HCT116 (cell line): Measurements from ENCODE around the gene NHSL1. TPM values are rescaled to one million over a fixed set of nuclear protein-coding genes. Genes with fewer than 3 reads are reported as not detected.

Experiments
- ATAC-seq: fragments of 200-7000 bp; cut with Tn5 transposase; 2 replicates; pipeline ENCODE4 v1.9.1; 2020; ENCODE audit warnings: mild to moderate bottlenecking, moderate library complexity
- BruUV-seq: library from RNA; stranded (reverse); fragments of 400-500 nt; replicated peaks from 2 replicates; lab custom pipeline; 2021; lab: Mats Ljungman, UMichigan
- CTCF ChIA-PET: fragments of 300-600 bp; sonication (Branson Sonifier 250); formaldehyde crosslinking; loops from one replicate; lab custom pipeline; 2021; ENCODE audit warnings: antibody characterized with exemption; lab: Charles Lee
- POLR2A ChIA-PET: fragments of 300-600, 350-600 bp; sonication (Branson Sonifier 250); formaldehyde crosslinking; loops from one replicate; lab custom pipeline; 2021; ENCODE audit warnings: antibody characterized with exemption; lab: Charles Lee
- RAD21 ChIA-PET, 2 experiments: fragments of 300-600 bp; sonication (Branson Sonifier 250); formaldehyde crosslinking; loops; one replicate each; lab custom pipeline; 2023; ENCODE audit warnings: low total read pairs in 2 of 2; ENCODE audit not compliant: uncharacterized antibody in 2 of 2, unreplicated experiment in 2 of 2, low non-redundant PET in 1 of 2; lab: Charles Lee
- DNase-seq: peaks from one replicate; pipeline ENCODE4 v3.0.0-alpha.2; 2010; ENCODE audit warnings: low read depth, low spot score
- H2AFZ ChIP-seq: fragments of 200-600 bp; shearing (Covaris generic), sonication (generic); 2 replicates; pipeline ENCODE4 v1.6.1; 2017; ENCODE audit warnings: low read depth, mixed run types, mixed read lengths, antibody characterized with exemption, low read length; ENCODE audit not compliant: poor library complexity, severe bottlenecking
- H3K27ac ChIP-seq: 2 replicates; pipeline ENCODE4 v1.5.1; 2012; ENCODE audit warnings: low read depth, low read length
- H3K27me3 ChIP-seq: fragments of 200-600 bp; sonication (generic); 2 replicates; pipeline ENCODE4 v1.6.1; 2016; ENCODE audit warnings: mixed run types, low read length, mixed read lengths; ENCODE audit not compliant: insufficient read depth
- H3K36me3 ChIP-seq, 2 experiments: fragments of 200-500 bp in 1 of 2; fragments of 200-600 bp in 1 of 2; sonication (Bioruptor generic) in 1 of 2; sonication (generic) in 1 of 2; 2 replicates each; pipeline versions ENCODE4 v1.5.1 to v1.6.1; 2014 to 2016; ENCODE audit warnings: low read length in 2 of 2, inconsistent platforms in 1 of 2, mixed read lengths in 1 of 2, mixed run types in 1 of 2; ENCODE audit not compliant: insufficient read depth in 2 of 2, control insufficient read depth in 1 of 2
- H3K4me1 ChIP-seq, 2 experiments: fragments of 200-600 bp in 1 of 2; sonication (generic) in 1 of 2; 2 replicates each; pipeline versions ENCODE4 v1.5.1 to v1.6.1; 2012 to 2017; ENCODE audit warnings: low read length in 2 of 2, inconsistent platforms in 1 of 2, mild to moderate bottlenecking in 1 of 2, mixed read lengths in 1 of 2, mixed run types in 1 of 2, moderate library complexity in 1 of 2; ENCODE audit not compliant: insufficient read depth in 2 of 2, control insufficient read depth in 1 of 2
- H3K4me2 ChIP-seq: fragments of 200-600 bp; sonication (generic); 2 replicates; pipeline ENCODE4 v1.6.1; 2017; ENCODE audit warnings: mixed run types, low read length, mixed read lengths
- H3K4me3 ChIP-seq, 2 experiments: fragments of 200-600 bp in 1 of 2; sonication (generic) in 1 of 2; replicated peaks in 1 of 2; 2 replicates each; pipeline ENCODE4 v1.5.1; 2011 to 2016; ENCODE audit warnings: low read length in 2 of 2, control low read depth in 1 of 2, low read depth in 1 of 2, mild to moderate bottlenecking in 1 of 2, mixed read lengths in 1 of 2, mixed run types in 1 of 2
- H3K79me2 ChIP-seq: fragments of 200-600 bp; sonication (generic); 2 replicates; pipeline ENCODE4 v1.6.1; 2017; ENCODE audit warnings: mild to moderate bottlenecking, mixed run types, low read length, moderate library complexity, mixed read lengths; ENCODE audit not compliant: insufficient read depth
- H3K9ac ChIP-seq: fragments of 200-600 bp; sonication (generic); 2 replicates; pipeline ENCODE4 v1.6.1; 2016; ENCODE audit warnings: low read length, mixed read lengths
- H3K9me2 ChIP-seq: fragments of 200-600 bp; sonication (generic), shearing (Covaris generic); 2 replicates; pipeline ENCODE4 v1.6.1; 2017; ENCODE audit warnings: mixed run types, mild to moderate bottlenecking, moderate library complexity; ENCODE audit not compliant: insufficient read depth
- H3K9me3 ChIP-seq, 2 experiments: fragments of 200-500 bp in 1 of 2; fragments of 200-600 bp in 1 of 2; sonication (Bioruptor generic) in 1 of 2; sonication (generic) in 1 of 2; 2 replicates each; pipeline ENCODE4 v1.6.1; 2014 to 2017; ENCODE audit warnings: low read length in 2 of 2, mixed read lengths in 2 of 2, inconsistent platforms in 1 of 2, low read depth in 1 of 2, mild to moderate bottlenecking in 1 of 2, mixed run types in 1 of 2, moderate library complexity in 1 of 2; ENCODE audit not compliant: control insufficient read depth in 1 of 2, insufficient read depth in 1 of 2
- H4K20me1 ChIP-seq: fragments of 200-600 bp; sonication (generic), shearing (Covaris generic); 2 replicates; pipeline ENCODE4 v1.6.1; 2017; ENCODE audit warnings: mixed run types, mild to moderate bottlenecking, moderate library complexity; ENCODE audit not compliant: insufficient read depth
- CBX3 ChIP-seq: IDR thresholded peaks from 2 replicates; pipeline ENCODE4 v1.6.1; 2012; ENCODE audit warnings: low read depth
- CEBPB ChIP-seq: IDR thresholded peaks from 2 replicates; pipeline ENCODE4 v1.6.1; 2012; ENCODE audit warnings: low read depth
- CTCF ChIP-seq, 3 experiments: fragments of 200-600 bp in 1 of 3; sonication (generic) in 1 of 3; IDR thresholded peaks in 2 of 3; conservative IDR thresholded peaks in 1 of 3; 2 replicates each; pipeline ENCODE4 v1.5.1; 2012 to 2017; ENCODE audit warnings: low read depth in 2 of 3, low read length in 2 of 3, antibody characterized with exemption in 1 of 3, borderline replicate concordance in 1 of 3, control low read depth in 1 of 3, mild to moderate bottlenecking in 1 of 3, mixed read lengths in 1 of 3, mixed run types in 1 of 3, moderate library complexity in 1 of 3; ENCODE audit not compliant: insufficient read depth in 1 of 3
- EGR1 ChIP-seq: IDR thresholded peaks from 2 replicates; pipeline ENCODE4 v1.6.1; 2012; ENCODE audit warnings: low read depth
- ELF1 ChIP-seq: IDR thresholded peaks from 2 replicates; pipeline ENCODE4 v1.6.1; 2012; ENCODE audit warnings: low read depth, borderline replicate concordance
- EZH2phosphoT487 ChIP-seq: fragments of 200-600 bp; IDR thresholded peaks from 2 replicates; pipeline ENCODE4 v1.6.1; 2018; ENCODE audit warnings: antibody characterized with exemption, borderline replicate concordance
- JUND ChIP-seq: IDR thresholded peaks from 2 replicates; pipeline ENCODE4 v1.6.1; 2012
- POLR2A ChIP-seq: IDR thresholded peaks from 2 replicates; pipeline ENCODE4 v1.7.0; 2011; ENCODE audit warnings: borderline replicate concordance; ENCODE audit not compliant: insufficient read depth, insufficient read length; ENCODE audit errors: extremely low read depth
- POLR2AphosphoS5 ChIP-seq: IDR thresholded peaks from 2 replicates; pipeline ENCODE4 v1.6.1; 2011; ENCODE audit warnings: mild to moderate bottlenecking, low read depth, low read length, moderate library complexity
- REST ChIP-seq: IDR thresholded peaks from 2 replicates; pipeline ENCODE4 v1.6.1; 2012; ENCODE audit warnings: low read depth
- SIN3A ChIP-seq: IDR thresholded peaks from 2 replicates; pipeline ENCODE4 v1.6.1; 2012; ENCODE audit warnings: low read depth
- TCF7L2 ChIP-seq: IDR thresholded peaks from 2 replicates; pipeline ENCODE4 v1.7.0; 2011; ENCODE audit warnings: borderline replicate concordance, inconsistent platforms; ENCODE audit not compliant: insufficient read depth, insufficient read length; ENCODE audit errors: extremely low read depth
- YY1 ChIP-seq: IDR thresholded peaks from 2 replicates; pipeline ENCODE4 v1.6.1; 2011; ENCODE audit warnings: low read length, low read depth, moderate library complexity, mild to moderate bottlenecking; ENCODE audit not compliant: insufficient replicate concordance; ENCODE audit errors: extremely low read depth
- ZFX ChIP-seq: fragments of 450-650 bp; IDR thresholded peaks from 2 replicates; pipeline ENCODE4 v1.6.1; 2017
- intact Hi-C: fragments of 100-400 bp; cut with micrococcal nuclease; formaldehyde crosslinking; loops from 2 replicates; pipeline ENCODE4 v1.10.0; 2022
- total RNA-seq: library from RNA; stranded (reverse); gene quantifications from one replicate; pipeline ENCODE4 v1.2.1, GENCODE V29; 2021; ENCODE audit not compliant: unreplicated experiment

Gene NHSL1
- total RNA-seq, 1 experiment from 2014 or later, result 15.4 TPM

DNA sequence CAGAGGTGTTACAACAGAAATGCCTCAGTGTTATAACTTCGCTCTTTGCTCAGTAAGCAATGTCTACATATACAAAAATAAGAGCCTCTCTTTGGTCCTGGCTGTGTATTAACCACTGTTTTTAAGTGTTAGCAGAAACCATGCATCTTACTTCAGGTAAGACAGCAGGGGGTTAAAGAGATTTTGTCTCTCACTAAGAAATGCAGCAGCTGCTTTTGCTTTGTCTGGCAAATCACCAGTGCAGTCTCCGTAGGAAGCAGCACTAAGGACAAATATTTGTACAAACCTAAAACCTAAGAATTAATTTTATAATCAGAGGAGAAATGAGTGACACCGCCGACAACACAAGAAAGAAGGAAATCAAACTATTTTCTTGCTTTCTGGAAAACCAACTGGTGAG is 120.8 kb downstream of the NHSL1 start:
- Histone ChIP-seq H2AFZ (no peak overlapping the region), H3K9me2 (no peaks in the 10 kb centered on the region), H4K20me1 (no peaks in the 10 kb centered on the region), H3K4me1 (peaks cover 0 to 13% of the 10 kb centered on the region in 2 experiments; a peak in 3 of 4 replicates), H3K27ac (no peak overlapping the region), H3K36me3 (no peaks in the 10 kb centered on the region), H3K79me2 (no peaks in the 10 kb centered on the region), H3K27me3 (no peaks in the 10 kb centered on the region), H3K4me3 (no peak overlapping the region), H3K4me2 (no peak overlapping the region), H3K9me3 (no peaks in the 10 kb centered on the region), H3K9ac (no peak overlapping the region)
- ATAC-seq, result no peak
- intact Hi-C loops, result no loop called here
- CTCF ChIA-PET, result no interaction called here
- RAD21 ChIA-PET, result no interaction called here
- POLR2A ChIA-PET, result no interaction called here
- TF ChIP-seq SIN3A (no peak), CBX3 (no peak), TCF7L2 (no peak), POLR2A (no peak)
- no TSS peak for BruUV-seq
- no peak for DNase-seq

DNA sequence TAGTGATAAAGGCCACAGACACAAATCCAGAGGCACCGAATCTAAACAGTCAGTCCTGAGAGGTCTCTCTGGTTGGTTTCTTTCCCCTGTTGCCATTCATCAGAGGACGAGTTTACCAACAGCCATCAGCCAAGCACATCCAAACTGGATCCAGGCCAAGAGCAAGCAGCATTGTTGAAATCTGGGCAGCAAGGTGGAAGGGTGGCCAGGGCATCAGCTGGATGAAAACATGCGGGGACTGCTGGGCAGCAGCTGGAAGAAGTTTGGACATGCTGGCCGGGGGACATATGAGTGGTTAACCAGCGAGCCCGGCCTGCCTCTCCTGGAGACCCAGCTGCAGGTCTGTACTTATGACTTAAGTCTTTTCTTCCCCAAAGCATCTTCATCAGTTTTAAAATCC is 121.5 kb downstream of the NHSL1 start, which contains the start of gene SMIM28:
Gene SMIM28 (plus strand): TSS at position 62 of the 400 bp plus-strand sequence. CDS start 168 bp downstream, at position 230.
- Histone ChIP-seq H4K20me1 (no peaks in the 10 kb centered on the region), H2AFZ (no peak within 1 kb of the TSS), H3K36me3 (no peaks in the 10 kb centered on the region), H3K9ac (no peak within 1 kb of the TSS), H3K9me3 (no peaks in the 10 kb centered on the region), H3K4me3 (no peak within 1 kb of the TSS), H3K27ac (no peak within 1 kb of the TSS), H3K4me2 (no peak within 1 kb of the TSS), H3K27me3 (no peaks in the 10 kb centered on the region), H3K4me1 (peaks cover 0 to 13% of the 10 kb centered on the region in 2 experiments; a peak in 3 of 4 replicates), H3K9me2 (no peaks in the 10 kb centered on the region), H3K79me2 (no peaks in the 10 kb centered on the region)
- POLR2A ChIA-PET, result no interaction called here
- ATAC-seq (no peak), DNase-seq (no peak)
- RAD21 ChIA-PET, result no interaction called here
- TF ChIP-seq EGR1, result no peak
- no peak for TF ChIP-seq CEBPB
- TF ChIP-seq EZH2phosphoT487, result no peak
- no peak for TF ChIP-seq CBX3
- no peak for TF ChIP-seq YY1
- TF ChIP-seq JUND, result no peak
- TF ChIP-seq ELF1, result no peak
- TF ChIP-seq CTCF (IDR thresholded peaks at IDR 0.05 in 2 of 3, conservative IDR thresholded peaks at IDR 0.05 in 1 of 3; ENCODE audit: borderline replicate concordance in 1 of 3, insufficient read depth in 1 of 3, low read depth in 2 of 3, low read length in 2 of 3), result no peak
- no peak for TF ChIP-seq POLR2AphosphoS5
- no peak for TF ChIP-seq ZFX
- TF ChIP-seq REST, result no peak
- BruUV-seq, result no TSS peak
- intact Hi-C loops, result no loop called here
- CTCF ChIA-PET, result no interaction called here
